ENCODE results near the gene ADAR. TPM values are rescaled to one million over a fixed set of nuclear protein-coding genes. Genes with fewer than 3 reads are reported as not detected.

ADAR gene
- total RNA-seq, 1 donor from 2014 or later = 128 TPM

- no peak overlapping the region for H2AFZ ChIP-seq (replicated peaks)
- H3K36me3 Mint-ChIP-seq = peaks cover 21% of the 10 kb centered on the region
- peaks cover 6% of the 10 kb centered on the region for H3K36me3 ChIP-seq
- H3K4me3 Mint-ChIP-seq = no peak overlapping the region
- H3K4me1 Mint-ChIP-seq = no peaks in the 10 kb centered on the region
- DNase-seq (ENCODE audit: low spot score) = no peak
- H3K27ac ChIP-seq = no peak overlapping the region
- no peak overlapping the region for H3K9ac ChIP-seq
- H3K4me3 ChIP-seq = no peak overlapping the region
- no peak overlapping the region for H3K4me2 ChIP-seq
- H3K27me3 Mint-ChIP-seq (ENCODE audit: insufficient read depth, low read depth) = peaks cover 2% of the 10 kb centered on the region
- peaks cover 21% of the 10 kb centered on the region for H4K20me1 ChIP-seq (ENCODE audit: low read depth)
- TF ChIP-seq EZH2 (IDR thresholded peaks at IDR 0.05) = no peak
- no peak for TF ChIP-seq EZH2phosphoT487 (IDR thresholded peaks at IDR 0.05)
- no peak for TF ChIP-seq CTCF (IDR thresholded peaks at IDR 0.05)
- no peaks in the 10 kb centered on the region for H3K27me3 ChIP-seq
- no peak overlapping the region for H3K27ac Mint-ChIP-seq
- no peaks in the 10 kb centered on the region for H3K79me2 ChIP-seq (ENCODE audit: low read depth)
- H3K4me1 ChIP-seq = no peaks in the 10 kb centered on the region
- H3K9me3 ChIP-seq (ENCODE audit: low read depth) = no peaks in the 10 kb centered on the region
- H3K9me3 Mint-ChIP-seq = no peaks in the 10 kb centered on the region
- peaks cover 14% of the 10 kb centered on the region for H3F3A ChIP-seq (ENCODE audit: low read depth)
Measured at GRCh38 chr1:154549202-154549770, 58.7 kb downstream of the ADAR start.

GRCh38 chr1:154548028-154548427, 60.0 kb downstream of the ADAR start:
- Histone ChIP-seq H4K20me1 (ENCODE audit: low read depth) (peaks cover 21% of the 10 kb centered on the region), H3K4me3 (no peak overlapping the region), H3F3A (ENCODE audit: low read depth) (peaks cover 14% of the 10 kb centered on the region), H3K9ac (no peak overlapping the region), H3K4me1 (no peaks in the 10 kb centered on the region), H3K36me3 (no peaks in the 10 kb centered on the region), H2AFZ (replicated peaks) (no peak overlapping the region), H3K4me2 (no peak overlapping the region), H3K79me2 (ENCODE audit: low read depth) (no peaks in the 10 kb centered on the region), H3K27me3 (no peaks in the 10 kb centered on the region), H3K27ac (no peak overlapping the region), H3K9me3 (ENCODE audit: low read depth) (no peaks in the 10 kb centered on the region)
- Mint-ChIP-seq H3K27me3 (ENCODE audit: insufficient read depth, low read depth) (peaks cover 2% of the 10 kb centered on the region), H3K9me3 (no peaks in the 10 kb centered on the region), H3K36me3 (peaks cover 17% of the 10 kb centered on the region), H3K4me1 (no peaks in the 10 kb centered on the region), H3K4me3 (no peak overlapping the region), H3K27ac (no peak overlapping the region)
- DNase-seq (ENCODE audit: low spot score) = no peak
- TF ChIP-seq CTCF (IDR thresholded peaks at IDR 0.05) (no peak), EZH2phosphoT487 (IDR thresholded peaks at IDR 0.05) (no peak), EZH2 (IDR thresholded peaks at IDR 0.05) (no peak)

- no peaks in the 10 kb centered on the region for H3K9me3 Mint-ChIP-seq
- no peak overlapping the region for H3K4me3 ChIP-seq
- no peaks in the 10 kb centered on the region for H3K9me3 ChIP-seq (ENCODE audit: low read depth)
- no peaks in the 10 kb centered on the region for H3K27me3 ChIP-seq
- peaks cover 21% of the 10 kb centered on the region for H4K20me1 ChIP-seq (ENCODE audit: low read depth)
- H2AFZ ChIP-seq (replicated peaks) = no peak overlapping the region
- H3K4me3 Mint-ChIP-seq = no peak overlapping the region
- peaks cover 3% of the 10 kb centered on the region for H3K27me3 Mint-ChIP-seq (ENCODE audit: insufficient read depth, low read depth)
- TF ChIP-seq EZH2phosphoT487 (IDR thresholded peaks at IDR 0.05) = no peak
- no peak for TF ChIP-seq EZH2 (IDR thresholded peaks at IDR 0.05)
- no peak for TF ChIP-seq CTCF (IDR thresholded peaks at IDR 0.05)
- H3K4me1 ChIP-seq = no peaks in the 10 kb centered on the region
- H3K36me3 ChIP-seq = no peaks in the 10 kb centered on the region
- H3K79me2 ChIP-seq (ENCODE audit: low read depth) = no peaks in the 10 kb centered on the region
- no peak overlapping the region for H3K4me2 ChIP-seq
- H3K4me1 Mint-ChIP-seq = no peaks in the 10 kb centered on the region
- peaks cover 14% of the 10 kb centered on the region for H3K36me3 Mint-ChIP-seq
- DNase-seq (ENCODE audit: low spot score) = no peak
- H3K27ac Mint-ChIP-seq = no peak overlapping the region
- no peak overlapping the region for H3K27ac ChIP-seq
- no peak overlapping the region for H3K9ac ChIP-seq
- peaks cover 14% of the 10 kb centered on the region for H3F3A ChIP-seq (ENCODE audit: low read depth)
Measured at GRCh38 chr1:154547105-154547732, 60.8 kb downstream of the ADAR start.
